Dermis lymphatic vessel endothelial cell (primary cell): Measurements from ENCODE around the gene PCDHB12. TPM values are rescaled to one million over a fixed set of nuclear protein-coding genes. Genes with fewer than 3 reads are reported as not detected.

ENCODE experiments used
- total RNA-seq: library from RNA; depleted of rRNA; stranded (reverse); fragments of >200 nt; gene quantifications from 2 replicates; pipeline ENCODE4 v1.2.1, GENCODE V29; 2014

The PCDHB12 gene
- total RNA-seq: 0.33 and 0.60 TPM in 2 replicates

DNA sequence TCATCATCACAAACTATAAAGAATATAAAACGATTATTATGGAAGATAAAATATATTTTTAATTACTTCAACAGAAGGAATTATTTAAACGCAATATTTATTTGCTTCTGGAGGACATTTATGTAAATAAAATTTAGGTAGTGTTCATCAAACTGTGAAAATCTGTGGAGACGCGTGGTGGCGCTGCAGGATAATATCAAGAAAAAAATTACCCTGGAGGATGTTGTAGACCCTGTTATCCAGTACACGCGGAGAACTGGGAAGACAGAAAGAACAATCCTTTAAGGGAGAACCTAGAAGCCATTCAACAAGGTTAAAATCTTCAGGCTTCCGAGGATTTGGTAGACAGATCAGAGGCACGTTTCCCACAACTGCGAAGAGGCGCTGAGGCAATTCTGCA is at the start of gene PCDHB12:
Gene PCDHB12, plus strand, starts transcription at position 242 of the 400 bp plus-strand sequence. CDS start 189 bp downstream, outside the sequence.

DNA sequence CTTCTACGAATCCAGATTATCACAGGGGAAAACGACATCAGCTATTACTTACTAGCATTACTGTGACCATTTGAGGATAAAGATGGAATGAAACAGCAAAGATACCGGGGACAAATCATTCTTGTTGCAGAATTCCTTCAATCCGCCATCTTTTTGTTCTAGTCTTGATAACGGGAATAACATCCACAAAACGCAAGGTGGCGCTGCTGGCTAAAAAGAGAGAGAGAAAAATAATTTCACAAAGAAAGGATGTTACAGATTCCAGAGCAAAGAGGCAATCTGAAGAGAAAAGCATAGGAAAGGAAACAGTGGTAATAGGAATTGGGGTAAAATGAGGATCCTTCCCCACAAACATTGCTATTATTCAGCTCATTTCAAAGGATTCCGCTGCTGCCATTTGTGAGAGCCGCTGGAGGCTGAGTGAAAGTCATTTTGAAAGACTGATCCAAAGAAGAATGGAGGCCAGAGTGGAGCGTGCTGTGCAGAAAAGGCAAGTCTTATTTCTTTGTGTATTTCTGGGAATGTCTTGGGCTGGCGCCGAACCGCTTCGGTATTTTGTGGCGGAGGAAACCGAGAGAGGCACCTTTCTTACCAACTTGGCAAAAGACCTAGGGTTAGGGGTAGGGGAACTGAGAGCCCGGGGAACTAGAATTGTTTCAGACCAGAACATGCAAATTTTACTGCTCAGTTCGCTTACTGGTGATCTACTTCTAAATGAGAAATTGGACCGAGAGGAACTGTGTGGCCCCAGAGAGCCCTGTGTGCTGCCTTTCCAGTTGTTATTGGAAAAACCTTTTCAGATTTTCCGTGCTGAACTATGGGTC is 35.9 kb upstream of the PCDHB12 start, which contains the start of gene PCDHB7:
Gene PCDHB7, plus strand, starts transcription at position 264 of the 824 bp plus-strand sequence. Its CDS starts 192 bp downstream, at position 456.

DNA sequence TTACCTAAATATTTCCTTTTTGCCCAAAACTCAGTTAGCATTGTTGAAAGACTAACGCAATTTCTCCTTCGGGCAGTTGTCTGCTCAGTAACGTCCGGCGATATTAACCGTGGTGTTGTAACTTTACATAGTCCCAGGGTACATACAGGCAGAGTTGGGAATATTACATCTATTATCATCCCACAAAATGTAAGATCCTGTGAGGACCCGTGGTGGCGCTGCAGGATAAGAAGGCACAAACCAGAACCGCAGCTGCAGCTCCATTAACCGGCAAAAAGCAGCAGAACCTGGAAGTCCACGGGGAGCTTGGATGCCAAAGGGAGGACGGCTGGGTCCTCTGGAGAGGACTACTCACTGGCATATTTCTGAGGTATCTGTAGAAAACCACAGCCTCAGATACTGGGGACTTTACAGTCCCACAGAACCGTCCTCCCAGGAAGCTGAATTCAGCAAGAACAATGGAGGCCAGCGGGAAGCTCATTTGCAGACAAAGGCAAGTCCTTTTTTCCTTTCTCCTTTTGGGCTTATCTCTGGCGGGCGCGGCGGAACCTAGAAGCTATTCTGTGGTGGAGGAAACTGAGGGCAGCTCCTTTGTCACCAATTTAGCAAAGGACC is 30.8 kb upstream of the PCDHB12 start, which contains the start of gene PCDHB8:
Gene PCDHB8, plus strand, starts transcription at position 214 of the 615 bp plus-strand sequence. Its CDS starts 245 bp downstream, at position 459.

DNA sequence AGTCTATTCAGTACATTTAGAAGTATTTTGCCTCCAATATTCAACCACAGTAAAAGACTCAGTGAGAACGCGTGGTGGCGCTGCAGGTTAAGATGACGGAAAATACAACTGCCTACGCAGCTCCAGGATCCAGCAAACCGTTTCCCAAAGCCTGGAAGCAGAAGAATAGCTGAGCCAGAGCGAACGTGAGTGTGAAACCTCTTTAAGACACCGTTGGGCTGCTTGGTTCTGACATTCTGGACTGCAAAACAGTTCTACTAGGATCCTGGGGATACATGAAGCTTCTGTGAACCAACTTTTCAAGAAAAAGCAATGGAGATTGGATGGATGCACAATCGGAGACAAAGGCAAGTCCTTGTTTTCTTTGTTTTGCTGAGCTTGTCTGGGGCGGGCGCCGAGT is 26.3 kb upstream of the PCDHB12 start, which contains the start of gene PCDHB16:
Gene PCDHB16, plus strand, starts transcription at position 140 of the 400 bp plus-strand sequence. Its CDS starts 173 bp downstream, at position 313.

DNA sequence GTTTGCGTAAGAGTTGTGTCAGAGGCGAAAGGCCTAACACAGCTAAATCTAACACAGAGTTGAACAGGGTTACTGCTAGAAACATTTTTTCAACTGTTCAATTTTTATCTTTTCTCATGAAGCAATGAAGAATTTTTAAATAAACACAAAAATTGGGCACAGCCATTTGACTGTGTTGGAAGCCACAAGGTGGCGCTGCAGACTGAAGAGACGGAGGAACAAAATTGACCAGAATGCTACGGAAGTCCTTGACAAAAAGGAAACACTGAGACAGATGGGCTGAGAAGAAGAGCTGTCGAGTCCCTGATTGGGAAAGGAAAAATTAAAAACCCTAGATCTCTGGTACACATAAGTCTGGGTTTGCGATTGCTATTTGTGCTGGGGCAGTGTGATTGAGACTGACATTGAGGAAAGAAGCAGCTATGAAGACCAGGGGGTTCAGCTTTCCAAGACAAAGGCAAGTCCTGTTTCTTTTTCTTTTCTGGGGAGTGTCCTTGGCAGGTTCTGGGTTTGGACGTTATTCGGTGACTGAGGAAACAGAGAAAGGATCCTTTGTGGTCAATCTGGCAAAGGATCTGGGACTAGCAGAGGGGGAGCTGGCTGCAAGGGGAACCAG is 21.5 kb upstream of the PCDHB12 start, which contains the start of gene PCDHB9:
Gene PCDHB9, plus strand, starts transcription at position 265 of the 616 bp plus-strand sequence. Its CDS starts 158 bp downstream, at position 423.

DNA sequence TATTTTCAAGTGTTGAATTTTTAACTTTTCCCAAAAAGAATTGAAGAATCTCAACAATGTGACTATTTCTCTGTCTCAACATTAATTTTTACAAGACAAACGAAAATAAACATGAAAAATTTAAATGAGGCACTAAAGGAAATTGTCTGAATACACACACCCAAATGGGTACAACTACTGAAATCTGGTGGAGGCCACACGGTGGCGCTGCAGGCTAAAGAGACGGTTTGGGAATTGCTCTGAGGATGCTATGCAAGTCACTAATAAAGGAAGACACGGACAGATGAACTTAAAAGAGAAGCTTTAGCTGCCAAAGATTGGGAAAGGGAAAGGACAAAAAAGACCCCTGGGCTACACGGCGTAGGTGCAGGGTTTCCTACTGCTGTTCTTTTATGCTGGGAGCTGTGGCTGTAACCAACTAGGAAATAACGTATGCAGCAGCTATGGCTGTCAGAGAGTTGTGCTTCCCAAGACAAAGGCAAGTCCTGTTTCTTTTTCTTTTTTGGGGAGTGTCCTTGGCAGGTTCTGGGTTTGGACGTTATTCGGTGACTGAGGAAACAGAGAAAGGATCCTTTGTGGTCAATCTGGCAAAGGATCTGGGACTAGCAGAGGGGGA is 16.3 kb upstream of the PCDHB12 start, which contains the start of gene PCDHB10:
Gene PCDHB10, plus strand, starts transcription at position 244 of the 616 bp plus-strand sequence. Its CDS starts 200 bp downstream, at position 444.

DNA sequence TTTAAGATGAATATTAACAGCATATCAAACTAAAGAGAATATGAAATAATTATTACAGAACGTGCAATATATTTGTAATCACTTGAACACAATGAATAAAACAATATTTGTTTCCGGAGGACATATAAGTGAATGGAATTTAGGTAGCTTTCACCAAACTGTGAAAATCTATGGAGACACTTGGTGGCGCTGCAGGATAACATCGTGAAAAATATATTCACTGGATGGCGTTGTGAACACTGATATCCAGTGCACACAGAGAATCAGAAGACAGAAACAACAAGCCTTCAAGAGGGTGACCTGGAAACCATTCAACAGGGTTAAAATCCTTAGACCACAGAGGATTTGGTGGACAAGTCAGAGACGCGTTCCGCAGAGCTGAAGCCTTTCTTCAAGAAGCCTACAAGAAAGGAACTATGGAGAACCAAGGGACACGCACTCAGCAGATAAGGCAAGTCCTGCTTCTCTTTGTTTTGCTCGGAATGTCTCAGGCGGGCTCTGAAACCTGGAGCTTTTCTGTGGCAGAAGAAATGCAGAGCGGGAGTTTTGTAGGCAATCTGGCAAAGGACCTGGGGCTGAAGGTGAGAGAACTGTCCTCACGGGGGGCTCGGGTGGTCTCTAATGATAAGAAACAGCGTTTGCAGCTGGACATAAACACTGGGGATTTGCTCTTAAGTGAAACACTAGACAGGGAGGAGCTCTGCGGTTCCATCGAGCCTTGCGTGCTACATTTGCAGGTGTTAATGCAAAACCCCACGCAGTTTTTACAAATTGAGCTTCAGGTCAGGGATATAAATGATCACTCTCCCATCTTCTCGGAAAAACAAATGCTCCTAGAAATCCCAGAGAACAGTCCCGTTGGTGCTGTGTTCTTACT is 8.9 kb upstream of the PCDHB12 start, which contains the start of gene PCDHB11:
Gene PCDHB11, plus strand, starts transcription at position 269 of the 877 bp plus-strand sequence. Its CDS starts 148 bp downstream, at position 417.

DNA sequence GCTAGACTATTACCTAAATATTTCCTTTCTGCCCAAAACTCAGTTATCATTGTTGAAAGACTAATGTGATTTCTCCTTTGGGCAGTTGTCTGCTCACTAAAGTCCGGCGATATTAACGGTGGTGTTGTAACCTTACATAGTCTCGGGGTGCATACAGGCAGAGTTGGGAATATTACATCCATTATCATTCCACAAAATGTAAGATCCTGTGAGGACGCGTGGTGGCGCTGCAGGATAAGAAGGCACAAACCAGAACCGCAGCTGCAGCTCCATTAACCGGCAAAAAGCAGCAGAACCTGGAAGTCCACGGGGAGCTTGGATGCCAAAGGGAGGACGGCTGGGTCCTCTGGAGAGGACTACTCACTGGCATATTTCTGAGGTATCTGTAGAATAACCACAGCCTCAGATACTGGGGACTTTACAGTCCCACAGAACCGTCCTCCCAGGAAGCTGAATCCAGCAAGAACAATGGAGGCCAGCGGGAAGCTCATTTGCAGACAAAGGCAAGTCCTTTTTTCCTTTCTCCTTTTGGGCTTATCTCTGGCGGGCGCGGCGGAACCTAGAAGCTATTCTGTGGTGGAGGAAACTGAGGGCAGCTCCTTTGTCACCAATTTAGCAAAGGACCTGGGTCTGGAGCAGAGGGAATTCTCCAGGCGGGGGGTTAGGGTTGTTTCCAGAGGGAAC is 5.3 kb downstream of the PCDHB12 start, which contains the start of gene PCDHB13:
Gene PCDHB13, plus strand, starts transcription at position 264 of the 684 bp plus-strand sequence. Its CDS starts 205 bp downstream, at position 469.

DNA sequence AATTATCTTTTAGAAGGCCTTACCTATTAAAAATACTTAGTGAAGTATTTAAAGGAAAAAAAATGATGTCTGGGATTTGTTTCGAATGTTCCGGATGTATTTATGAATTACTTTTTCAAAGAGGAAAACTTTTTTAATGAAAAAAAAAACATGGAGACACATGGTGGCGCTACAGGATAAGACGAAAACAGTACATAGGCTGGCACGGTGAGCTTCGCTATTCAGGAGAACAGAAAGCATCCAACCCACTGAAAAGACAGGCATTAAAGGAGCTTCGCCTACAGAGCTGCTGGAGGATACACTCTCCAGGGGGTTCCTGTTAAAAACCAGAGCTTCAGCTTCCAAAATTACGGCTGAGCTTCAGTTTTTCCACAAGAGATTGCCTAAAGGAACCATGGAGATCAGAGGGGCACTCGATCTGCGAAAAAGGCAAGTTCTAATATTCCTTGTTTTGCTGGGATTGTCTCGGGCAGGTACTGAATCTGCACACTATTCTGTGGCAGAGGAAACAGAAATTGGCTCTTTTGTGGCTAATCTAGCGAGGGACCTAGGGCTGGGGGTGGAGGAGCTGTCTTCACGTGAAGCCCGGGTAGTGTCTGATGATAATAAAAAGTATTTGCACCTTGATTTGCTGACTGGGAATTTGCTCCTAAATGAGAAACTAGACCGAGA is 14.7 kb downstream of the PCDHB12 start, which contains the start of gene PCDHB14:
Gene PCDHB14, plus strand, starts transcription at position 232 of the 672 bp plus-strand sequence. Its CDS starts 163 bp downstream, at position 395.

DNA sequence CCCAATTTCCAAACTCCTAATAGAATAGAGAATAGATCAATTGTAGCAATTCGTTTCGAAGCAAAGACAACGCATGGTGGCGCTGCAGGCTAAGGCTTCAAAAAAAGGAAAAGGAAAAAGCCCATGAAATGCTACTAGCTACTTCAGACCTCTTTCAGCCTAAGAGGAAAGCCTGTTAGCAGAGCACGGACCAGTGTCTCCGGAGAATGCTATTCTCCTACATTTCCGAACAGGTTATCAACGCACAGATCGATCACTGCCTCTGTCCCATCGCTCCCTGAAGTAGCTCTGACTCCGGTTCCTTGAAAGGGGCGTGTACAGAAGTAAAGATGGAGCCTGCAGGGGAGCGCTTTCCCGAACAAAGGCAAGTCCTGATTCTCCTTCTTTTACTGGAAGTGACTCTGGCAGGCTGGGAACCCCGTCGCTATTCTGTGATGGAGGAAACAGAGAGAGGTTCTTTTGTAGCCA is 36.8 kb downstream of the PCDHB12 start, which contains the start of gene PCDHB15:
Gene PCDHB15, plus strand, starts transcription at position 146 of the 468 bp plus-strand sequence. Its CDS starts 184 bp downstream, at position 330.

Other genes with a start within 250 kb of the PCDHB12 start
- gene PCDHAC2, start 242.2 kb upstream of the PCDHB12 start, total RNA-seq: 0.11 and 0.17 TPM in 2 replicates
- gene PCDHB1, start 157.3 kb upstream of the PCDHB12 start, total RNA-seq: not detected in 2 replicates
- gene PCDHB2, start 114.1 kb upstream of the PCDHB12 start, total RNA-seq: 0.22 and 1.7 TPM in 2 replicates
- 0.22 and 0.69 TPM in 2 replicates for gene PCDHB3, start 108.2 kb upstream of the PCDHB12 start, total RNA-seq
- 0.09 and 0.22 TPM in 2 replicates for gene PCDHB4, start 86.9 kb upstream of the PCDHB12 start, total RNA-seq
- gene PCDHB5, start 73.5 kb upstream of the PCDHB12 start, total RNA-seq: 0.43 and 0.87 TPM in 2 replicates
- gene PCDHB6, start 58.7 kb upstream of the PCDHB12 start, total RNA-seq: 0.09 and 0.11 TPM in 2 replicates
- 0.87 and 1.8 TPM in 2 replicates for gene PCDHB7, start 36.1 kb upstream of the PCDHB12 start, total RNA-seq
- gene PCDHB8, start 30.9 kb upstream of the PCDHB12 start, total RNA-seq: 0.43 and 0.65 TPM in 2 replicates
- 0.33 and 0.69 TPM in 2 replicates for gene PCDHB16, start 26.3 kb upstream of the PCDHB12 start, total RNA-seq
- gene PCDHB9, start 21.6 kb upstream of the PCDHB12 start, total RNA-seq: 0.22 and 0.26 TPM in 2 replicates
- gene PCDHB10, start 16.4 kb upstream of the PCDHB12 start, total RNA-seq: 0.98 and 1.0 TPM in 2 replicates
- gene PCDHB11, start 9.1 kb upstream of the PCDHB12 start, total RNA-seq: 0.43 and 0.77 TPM in 2 replicates
- gene PCDHB13, start 5.2 kb downstream of the PCDHB12 start, total RNA-seq: 1.1 and 1.3 TPM in 2 replicates
- 0.86 and 0.98 TPM in 2 replicates for gene PCDHB14, start 14.6 kb downstream of the PCDHB12 start, total RNA-seq
- 0.43 and 0.86 TPM in 2 replicates for gene PCDHB15, start 36.7 kb downstream of the PCDHB12 start, total RNA-seq
- gene SLC25A2, start 95.3 kb downstream of the PCDHB12 start, total RNA-seq: 0.09 and 0.22 TPM in 2 replicates
- 78.7 and 81.5 TPM in 2 replicates for gene TAF7, start 112.1 kb downstream of the PCDHB12 start, total RNA-seq
- 0.34 and 0.43 TPM in 2 replicates for gene PCDHGA1, start 121.8 kb downstream of the PCDHB12 start, total RNA-seq
- gene PCDHGA2, start 130.0 kb downstream of the PCDHB12 start, total RNA-seq: 0.86 and 1.1 TPM in 2 replicates
- gene PCDHGA3, start 135.1 kb downstream of the PCDHB12 start, total RNA-seq: 0.54 and 0.69 TPM in 2 replicates
- gene PCDHGB1, start 141.4 kb downstream of the PCDHB12 start, total RNA-seq: 0.76 and 1.6 TPM in 2 replicates
- 2.0 and 2.6 TPM in 2 replicates for gene PCDHGA4, start 146.3 kb downstream of the PCDHB12 start, total RNA-seq
- 1.3 and 2.7 TPM in 2 replicates for gene PCDHGB2, start 151.3 kb downstream of the PCDHB12 start, total RNA-seq
- 0.43 and 0.77 TPM in 2 replicates for gene PCDHGA5, start 155.4 kb downstream of the PCDHB12 start, total RNA-seq
- 2.6 and 4.3 TPM in 2 replicates for gene PCDHGB3, start 161.5 kb downstream of the PCDHB12 start, total RNA-seq
- 2.4 and 2.9 TPM in 2 replicates for gene PCDHGA6, start 165.2 kb downstream of the PCDHB12 start, total RNA-seq
- gene PCDHGA7, start 174.0 kb downstream of the PCDHB12 start, total RNA-seq: 0.65 and 1.4 TPM in 2 replicates
- gene PCDHGB4, start 179.0 kb downstream of the PCDHB12 start, total RNA-seq: 6.7 and 11.3 TPM in 2 replicates
- 0.54 and 1.5 TPM in 2 replicates for gene PCDHGA8, start 183.9 kb downstream of the PCDHB12 start, total RNA-seq
- gene PCDHGB5, start 189.2 kb downstream of the PCDHB12 start, total RNA-seq: 8.3 and 11.8 TPM in 2 replicates
- 2.0 and 3.2 TPM in 2 replicates for gene PCDHGA9, start 194.1 kb downstream of the PCDHB12 start, total RNA-seq
- gene PCDHGB6, start 199.3 kb downstream of the PCDHB12 start, total RNA-seq: 2.1 and 3.7 TPM in 2 replicates
- gene PCDHGA10, start 204.3 kb downstream of the PCDHB12 start, total RNA-seq: 5.2 and 6.0 TPM in 2 replicates
- 10.9 and 11.5 TPM in 2 replicates for gene PCDHGB7, start 209.0 kb downstream of the PCDHB12 start, total RNA-seq
- gene PCDHGA11, start 212.3 kb downstream of the PCDHB12 start, total RNA-seq: 6.7 and 7.5 TPM in 2 replicates
- 1.5 and 4.9 TPM in 2 replicates for gene PCDHGA12, start 221.8 kb downstream of the PCDHB12 start, total RNA-seq